Activated CD4-positive, alpha-beta T cell treated with anti-CD3 and anti-CD28 coated beads for 1 hour (primary cell): ENCODE data around the gene GABRG1.

Source experiments
- DNase-seq: peaks from one replicate; pipeline ENCODE4 v3.0.0-alpha.2; 2020

The GABRG1 gene

GRCh38 chr4:46123913-46124755, at the start of gene GABRG1:
TSS of gene GABRG1 (minus strand) at chr4:46124054. CDS start at chr4:46123913, 141 bp downstream.
- DNase-seq, result no peak

GRCh38 chr4:46146993-46147392, 23.1 kb upstream of the GABRG1 start:
- no peak for DNase-seq

- DNase-seq, result no peak
Observed at GRCh38 chr4:46131498-46132057, 7.7 kb upstream of the GABRG1 start.

- no peak for DNase-seq
Observed at GRCh38 chr4:46124773-46125413, 1.0 kb upstream of the GABRG1 start.

- DNase-seq, result no peak
Observed at GRCh38 chr4:46081674-46082073, 42.2 kb downstream of the GABRG1 start.

GRCh38 chr4:46081248-46081647, 42.6 kb downstream of the GABRG1 start:
- DNase-seq, result no peak

GRCh38 chr4:46073778-46074177, 50.1 kb downstream of the GABRG1 start:
- no peak for DNase-seq

- no peak for DNase-seq
Observed at GRCh38 chr4:46051392-46051791, 72.5 kb downstream of the GABRG1 start.

GRCh38 chr4:46032056-46032455, 91.8 kb downstream of the GABRG1 start:
- DNase-seq, result no peak

GRCh38 chr4:46016306-46016705, 107.5 kb downstream of the GABRG1 start:
- no peak for DNase-seq

- DNase-seq, result no peak
Observed at GRCh38 chr4:45992728-45993127, 131.1 kb downstream of the GABRG1 start.

GRCh38 chr4:45989775-45990174, 134.1 kb downstream of the GABRG1 start:
- no peak for DNase-seq

- DNase-seq, result no peak
Observed at GRCh38 chr4:45987858-45988257, 136.0 kb downstream of the GABRG1 start.
